Stimulated activated CD8-positive, alpha-beta memory T cell treated with anti-CD3 and anti-CD28 coated beads, Interleukin-12 subunit alpha, Interleukin-12 subunit beta, amount 100 ng/mL, for 4 hours (primary cell): ENCODE data around the gene RNF222.
"Not testable (repeated sequence)": the region's sequence is repeated elsewhere in the genome, so short reads cannot be mapped to it uniquely, and the experiment has no call there.

Source experiments
- DNase-seq: peaks from one replicate; pipeline ENCODE4 v3.0.0-alpha.2; 2020; ENCODE audit warnings: low read depth

RNF222 gene

GRCh38 chr17:8410883-8411238, 13.2 kb upstream of the RNF222 start:
- no peak for DNase-seq

GRCh38 chr17:8409966-8410882, 12.6 kb upstream of the RNF222 start:
- DNase-seq: peak; percentile 47

- DNase-seq: no peak
Observed at GRCh38 chr17:8408371-8408770, 10.7 kb upstream of the RNF222 start.

- DNase-seq: no peak
Observed at GRCh38 chr17:8406174-8406573, 8.5 kb upstream of the RNF222 start.

- no peak for DNase-seq
Observed at GRCh38 chr17:8405499-8406016, 7.9 kb upstream of the RNF222 start.

GRCh38 chr17:8402921-8403536, 5.4 kb upstream of the RNF222 start:
- no peak for DNase-seq

GRCh38 chr17:8401107-8401506, 3.5 kb upstream of the RNF222 start:
- no peak for DNase-seq

GRCh38 chr17:8398980-8399379, 1.4 kb upstream of the RNF222 start:
- no peak for DNase-seq

- DNase-seq: not testable (repeated sequence)
Observed at GRCh38 chr17:8394497-8394896, 3.1 kb downstream of the RNF222 start.

GRCh38 chr17:8393470-8394231, 4.0 kb downstream of the RNF222 start:
- no peak for DNase-seq

GRCh38 chr17:8392674-8393469, 4.8 kb downstream of the RNF222 start:
- DNase-seq: no peak

- no peak for DNase-seq
Observed at GRCh38 chr17:8392274-8392673, 5.4 kb downstream of the RNF222 start.

- no peak for DNase-seq
Observed at GRCh38 chr17:8391711-8392110, 5.9 kb downstream of the RNF222 start.

GRCh38 chr17:8387914-8388651, 9.5 kb downstream of the RNF222 start:
- no peak for DNase-seq

GRCh38 chr17:8386841-8387240, 10.8 kb downstream of the RNF222 start:
- DNase-seq: no peak

- DNase-seq: no peak
Observed at GRCh38 chr17:8384801-8385378, 12.7 kb downstream of the RNF222 start.

GRCh38 chr17:8383143-8383822, 14.3 kb downstream of the RNF222 start, which contains the start of gene RPL26:
RPL26 (minus strand) TSS chr17:8383193; CDS start chr17:8382310, 883 bp downstream.
- peak; percentile 85 for DNase-seq

GRCh38 chr17:8382880-8383142, 14.8 kb downstream of the RNF222 start:
- DNase-seq: no peak

- DNase-seq: no peak
Observed at GRCh38 chr17:8382052-8382879, 15.4 kb downstream of the RNF222 start.
